Measurements from ENCODE around the gene SUCLG2. TPM values are rescaled to one million over a fixed set of nuclear protein-coding genes. Genes with fewer than 3 reads are reported as not detected.

SUCLG2 gene
- total RNA-seq, 5 donors from 2014 or later (not counting 1 experiment from before 2014, with no cell fraction given): 45.6 to 65.9 (median 49.5) TPM

- ChIA-PET POLR2A (no interaction called here), CTCF (no interaction called here)
- H3K4me1 ChIP-seq (ENCODE audit: control insufficient read depth in 1 of 2, extremely low read depth in 1 of 2, insufficient read depth in 2 of 2, low read length in 2 of 2): no peaks in the 10 kb centered on the region
- Mint-ChIP-seq H3K36me3 (peaks cover 62% of the 10 kb centered on the region), H3K9me3 (no peaks in the 10 kb centered on the region), H3K4me3 (no peak overlapping the region), H3K4me1 (peaks cover 5 to 16% (median 12%) of the 10 kb centered on the region in 3 donors), H3K27ac (peak overlapping the region in 1 of 2 donors; percentile 15), H3K27me3 (no peaks in the 10 kb centered on the region)
- no peak overlapping the region for H3K27ac ChIP-seq (ENCODE audit: low read length)
- no peak overlapping the region for H3K4me3 ChIP-seq (ENCODE audit: control insufficient read depth in 1 of 2, extremely low read depth in 1 of 2, low read length in 1 of 2)
- no CpG with 5 or more reads among the region's 8 CpGs for WGBS (ENCODE audit: insufficient coverage)
- DNase-seq: no peak
- no peak for ATAC-seq (replicated peaks in 1 of 4)
- no peaks in the 10 kb centered on the region for H3K9me3 ChIP-seq
- no peaks in the 10 kb centered on the region for H3K27me3 ChIP-seq (replicated peaks in 1 of 2; ENCODE audit: control insufficient read depth in 2 of 2, extremely low read depth in 1 of 2, insufficient read depth in 2 of 2, low read length in 1 of 2)
- H3K36me3 ChIP-seq (ENCODE audit: control insufficient read depth in 2 of 2, extremely low read depth in 1 of 2, insufficient read depth in 1 of 2, low read length in 1 of 2): peaks cover 4% of the 10 kb centered on the region in 2 donors
These were observed 193.4 kb downstream of the SUCLG2 start for GRCh38 chr3:67460841-67461510.

- no peaks in the 10 kb centered on the region for H3K4me1 ChIP-seq (ENCODE audit: control insufficient read depth in 1 of 2, extremely low read depth in 1 of 2, insufficient read depth in 2 of 2, low read length in 2 of 2)
- no CpG with 5 or more reads among the region's 2 CpGs for WGBS (ENCODE audit: insufficient coverage)
- H3K4me3 Mint-ChIP-seq: no peak overlapping the region
- DNase-seq: no peak
- H3K4me1 Mint-ChIP-seq: peaks cover 7 to 12% (median 9%) of the 10 kb centered on the region in 3 donors
- no peak overlapping the region for H3K27ac Mint-ChIP-seq
- ATAC-seq (replicated peaks in 1 of 4): no peak
- H3K9me3 Mint-ChIP-seq: no peaks in the 10 kb centered on the region
- no peaks in the 10 kb centered on the region for H3K27me3 Mint-ChIP-seq
- H3K9me3 ChIP-seq: no peaks in the 10 kb centered on the region
- ChIA-PET POLR2A (no interaction called here), CTCF (no interaction called here)
- peaks cover 63% of the 10 kb centered on the region for H3K36me3 Mint-ChIP-seq
- no peak overlapping the region for H3K27ac ChIP-seq (ENCODE audit: low read length)
- H3K27me3 ChIP-seq (replicated peaks in 1 of 2; ENCODE audit: control insufficient read depth in 2 of 2, extremely low read depth in 1 of 2, insufficient read depth in 2 of 2, low read length in 1 of 2): no peaks in the 10 kb centered on the region
- H3K36me3 ChIP-seq (ENCODE audit: control insufficient read depth in 2 of 2, extremely low read depth in 1 of 2, insufficient read depth in 1 of 2, low read length in 1 of 2): peaks cover 0 to 4% of the 10 kb centered on the region in 2 donors
- no peak overlapping the region for H3K4me3 ChIP-seq (ENCODE audit: control insufficient read depth in 1 of 2, extremely low read depth in 1 of 2, low read length in 1 of 2)
These were observed 194.6 kb downstream of the SUCLG2 start for GRCh38 chr3:67459796-67460195.

- WGBS (ENCODE audit: insufficient coverage): 100% methylated on average over 1 of the region's 4 CpGs
- H3K27ac Mint-ChIP-seq: no peak overlapping the region
- Histone ChIP-seq H3K4me1 (ENCODE audit: control insufficient read depth in 1 of 2, extremely low read depth in 1 of 2, insufficient read depth in 2 of 2, low read length in 2 of 2) (no peaks in the 10 kb centered on the region), H3K27ac (ENCODE audit: low read length) (no peak overlapping the region), H3K9me3 (no peaks in the 10 kb centered on the region), H3K27me3 (replicated peaks in 1 of 2; ENCODE audit: control insufficient read depth in 2 of 2, extremely low read depth in 1 of 2, insufficient read depth in 2 of 2, low read length in 1 of 2) (no peaks in the 10 kb centered on the region), H3K4me3 (ENCODE audit: control insufficient read depth in 1 of 2, extremely low read depth in 1 of 2, low read length in 1 of 2) (no peak overlapping the region), H3K36me3 (ENCODE audit: control insufficient read depth in 2 of 2, extremely low read depth in 1 of 2, insufficient read depth in 1 of 2, low read length in 1 of 2) (peaks cover 0 to 4% of the 10 kb centered on the region in 2 donors)
- ATAC-seq (replicated peaks in 1 of 4): no peak
- no peaks in the 10 kb centered on the region for H3K9me3 Mint-ChIP-seq
- peaks cover 59% of the 10 kb centered on the region for H3K36me3 Mint-ChIP-seq
- H3K27me3 Mint-ChIP-seq: no peaks in the 10 kb centered on the region
- no peak overlapping the region for H3K4me3 Mint-ChIP-seq
- ChIA-PET POLR2A (no interaction called here), CTCF (no interaction called here)
- peaks cover 7 to 10% (median 9%) of the 10 kb centered on the region in 3 donors for H3K4me1 Mint-ChIP-seq
- DNase-seq: no peak
These were observed 195.4 kb downstream of the SUCLG2 start for GRCh38 chr3:67458896-67459530.

- no peaks in the 10 kb centered on the region for H3K27me3 Mint-ChIP-seq
- Histone ChIP-seq H3K9me3 (no peaks in the 10 kb centered on the region), H3K4me1 (ENCODE audit: control insufficient read depth in 1 of 2, extremely low read depth in 1 of 2, insufficient read depth in 2 of 2, low read length in 2 of 2) (no peaks in the 10 kb centered on the region), H3K27ac (ENCODE audit: low read length) (no peak overlapping the region), H3K27me3 (replicated peaks in 1 of 2; ENCODE audit: control insufficient read depth in 2 of 2, extremely low read depth in 1 of 2, insufficient read depth in 2 of 2, low read length in 1 of 2) (no peaks in the 10 kb centered on the region), H3K4me3 (ENCODE audit: control insufficient read depth in 1 of 2, extremely low read depth in 1 of 2, low read length in 1 of 2) (no peak overlapping the region), H3K36me3 (ENCODE audit: control insufficient read depth in 2 of 2, extremely low read depth in 1 of 2, insufficient read depth in 1 of 2, low read length in 1 of 2) (peaks cover 0 to 4% of the 10 kb centered on the region in 2 donors)
- H3K36me3 Mint-ChIP-seq: peaks cover 60% of the 10 kb centered on the region
- no peak overlapping the region for H3K27ac Mint-ChIP-seq
- ATAC-seq (replicated peaks in 1 of 4) (no peak), DNase-seq (no peak)
- peaks cover 7 to 10% (median 9%) of the 10 kb centered on the region in 3 donors for H3K4me1 Mint-ChIP-seq
- H3K9me3 Mint-ChIP-seq: no peaks in the 10 kb centered on the region
- CTCF ChIA-PET: no interaction called here
- POLR2A ChIA-PET: no interaction called here
- no peak overlapping the region for H3K4me3 Mint-ChIP-seq
- 80% methylated on average over 2 of the region's 5 CpGs for WGBS (ENCODE audit: insufficient coverage)
These were observed 196.0 kb downstream of the SUCLG2 start for GRCh38 chr3:67458408-67458807.

GRCh38 chr3:67453628-67454027 is 200.8 kb downstream of the SUCLG2 start:
- Mint-ChIP-seq H3K4me3 (no peak overlapping the region), H3K9me3 (no peaks in the 10 kb centered on the region), H3K27ac (no peak overlapping the region), H3K36me3 (peaks cover 40% of the 10 kb centered on the region), H3K27me3 (no peaks in the 10 kb centered on the region), H3K4me1 (peaks cover 4 to 5% (median 5%) of the 10 kb centered on the region in 3 donors)
- ChIA-PET CTCF (no interaction called here), POLR2A (no interaction called here)
- no peaks in the 10 kb centered on the region for H3K27me3 ChIP-seq (replicated peaks in 1 of 2; ENCODE audit: control insufficient read depth in 2 of 2, extremely low read depth in 1 of 2, insufficient read depth in 2 of 2, low read length in 1 of 2)
- no peak overlapping the region for H3K4me3 ChIP-seq (ENCODE audit: control insufficient read depth in 1 of 2, extremely low read depth in 1 of 2, low read length in 1 of 2)
- DNase-seq: no peak
- no peaks in the 10 kb centered on the region for H3K9me3 ChIP-seq
- no peaks in the 10 kb centered on the region for H3K36me3 ChIP-seq (ENCODE audit: control insufficient read depth in 2 of 2, extremely low read depth in 1 of 2, insufficient read depth in 1 of 2, low read length in 1 of 2)
- no peaks in the 10 kb centered on the region for H3K4me1 ChIP-seq (ENCODE audit: control insufficient read depth in 1 of 2, extremely low read depth in 1 of 2, insufficient read depth in 2 of 2, low read length in 2 of 2)
- no CpG with 5 or more reads among the region's 3 CpGs for WGBS (ENCODE audit: insufficient coverage)
- H3K27ac ChIP-seq (ENCODE audit: low read length): no peak overlapping the region
- ATAC-seq (replicated peaks in 1 of 4): no peak

- DNase-seq (no peak), ATAC-seq (replicated peaks in 1 of 4) (no peak)
- POLR2A ChIA-PET: no interaction called here
- Mint-ChIP-seq H3K27ac (no peak overlapping the region), H3K36me3 (peaks cover 27% of the 10 kb centered on the region), H3K4me1 (no peaks in the 10 kb centered on the region), H3K4me3 (no peak overlapping the region), H3K27me3 (no peaks in the 10 kb centered on the region), H3K9me3 (no peaks in the 10 kb centered on the region)
- Histone ChIP-seq H3K27ac (ENCODE audit: low read length) (no peak overlapping the region), H3K4me3 (ENCODE audit: control insufficient read depth in 1 of 2, extremely low read depth in 1 of 2, low read length in 1 of 2) (no peak overlapping the region), H3K9me3 (no peaks in the 10 kb centered on the region), H3K27me3 (replicated peaks in 1 of 2; ENCODE audit: control insufficient read depth in 2 of 2, extremely low read depth in 1 of 2, insufficient read depth in 2 of 2, low read length in 1 of 2) (no peaks in the 10 kb centered on the region), H3K36me3 (ENCODE audit: control insufficient read depth in 2 of 2, extremely low read depth in 1 of 2, insufficient read depth in 1 of 2, low read length in 1 of 2) (no peaks in the 10 kb centered on the region), H3K4me1 (ENCODE audit: control insufficient read depth in 1 of 2, extremely low read depth in 1 of 2, insufficient read depth in 2 of 2, low read length in 2 of 2) (no peaks in the 10 kb centered on the region)
- WGBS (ENCODE audit: insufficient coverage): 100% methylated on average over 2 of the region's 4 CpGs
- CTCF ChIA-PET: no interaction called here
These were observed 204.3 kb downstream of the SUCLG2 start for GRCh38 chr3:67450153-67450552.
